Colonic mucosa (tissue), 4 donors: ENCODE measurements around the gene MYPOP. TPM values are rescaled to one million over a fixed set of nuclear protein-coding genes. Genes with fewer than 3 reads are reported as not detected.
A peak's percentile ranks its signal among the peaks of the same experiment; 100 is the strongest.

Experiments used
- DNase-seq: peaks from one replicate; pipeline ENCODE4 v3.0.0-alpha.2; 2020
- H3K27ac ChIP-seq: fragments of 200-600 bp; one replicate; pipeline ENCODE4 v1.8.0; 2021
- H3K27me3 ChIP-seq: fragments of 200-600 bp; one replicate; pipeline ENCODE4 v1.8.0; 2021
- H3K36me3 ChIP-seq: fragments of 200-600 bp; one replicate; pipeline ENCODE4 v1.8.0; 2021
- H3K4me1 ChIP-seq: fragments of 200-600 bp; one replicate; pipeline ENCODE4 v1.8.0; 2021; ENCODE audit warnings: mild to moderate bottlenecking
- H3K4me3 ChIP-seq: fragments of 200-600 bp; one replicate; pipeline ENCODE4 v1.8.0; 2021
- H3K9ac ChIP-seq, 2 donors: one replicate each; pipeline ENCODE4 v1.7.0; 2013; ENCODE audit warnings: control low read depth in 2 of 2, low read depth in 2 of 2, low read length in 2 of 2
- H3K9me3 ChIP-seq: fragments of 200-600 bp; one replicate; pipeline ENCODE4 v1.8.0; 2021
- intact Hi-C: fragments of 100-400 bp; cut with DNase I; formaldehyde crosslinking; loops from one replicate; pipeline ENCODE4 v1.14.1; 2022
- total RNA-seq, 2 donors: library from RNA; stranded (reverse); fragmentation: NEBNext Ultra II Directional in 1 of 2; extraction: Animal tissue kit (Norgen Biotek cat#: 25700) in 1 of 2; gene quantifications; one replicate each; pipeline ENCODE4 v1.2.1, GENCODE V29; 2021
- TF ChIP-seq, protein P1 (sequence below): fragments of 200-600 bp; IDR thresholded peaks from one replicate; pipeline ENCODE4 v1.8.0; 2022; ENCODE audit warnings: antibody characterized with exemption, mild to moderate bottlenecking
- donor health status: healthy.
- donor health status: DM: no; HTN: no; CAD: no.
- donor health status: DM: no; HTN: no; CAD: no.

The MYPOP gene
- total RNA-seq, 2 donors from 2014 or later: 8.9 to 9.0 TPM

DNA sequence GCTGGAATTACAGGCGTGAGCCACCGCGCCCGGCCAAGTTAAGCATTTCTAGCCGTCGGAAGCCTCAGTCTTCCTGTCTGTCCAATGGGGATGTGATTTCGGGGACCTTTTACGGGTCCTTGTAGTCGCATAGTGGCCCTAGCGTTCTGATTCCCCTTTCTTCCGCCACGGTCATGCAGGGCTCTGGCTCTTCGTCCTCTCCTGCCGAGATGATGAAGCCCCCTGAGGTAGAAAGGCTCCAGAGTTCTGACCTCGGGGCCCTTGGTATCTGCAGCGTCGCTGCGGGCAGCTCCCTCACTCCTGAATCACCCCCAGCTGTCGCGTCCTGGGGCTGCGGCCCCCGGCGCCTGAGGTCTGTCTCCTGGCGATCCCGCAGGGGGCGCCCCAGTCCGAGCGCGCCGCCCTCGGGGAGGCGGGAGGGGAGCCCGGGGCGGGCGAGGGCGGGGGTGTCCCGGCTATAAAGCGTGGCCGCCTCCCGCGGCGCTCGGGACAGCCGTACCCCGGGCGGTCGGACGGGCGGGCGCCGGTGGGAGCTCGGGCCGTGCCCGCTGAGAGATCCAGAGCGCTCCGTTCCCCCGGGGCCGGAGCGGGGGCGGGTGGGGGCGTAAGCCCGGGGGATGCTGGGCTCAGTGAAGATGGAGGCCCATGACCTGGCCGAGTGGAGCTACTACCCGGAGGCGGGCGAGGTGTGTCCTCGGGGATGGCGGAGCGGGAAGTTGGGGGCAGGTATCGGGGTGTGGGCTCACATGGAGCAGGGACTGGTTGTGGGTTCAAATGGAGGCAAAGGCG lies 38.4 kb downstream of the MYPOP start, which contains the start of gene FOXA3:
TSS of gene FOXA3 (plus strand) at position 487 of the 789 bp plus-strand sequence. CDS start at position 618, 131 bp downstream.
- Histone ChIP-seq H3K4me3 (peak within 1 kb of the TSS; percentile 77), H3K27ac (peak within 1 kb of the TSS; percentile 61), H3K9me3 (no peaks in the 10 kb centered on the region), H3K27me3 (no peaks in the 10 kb centered on the region), H3K4me1 (peaks cover 6% of the 10 kb centered on the region), H3K9ac (peak within 1 kb of the TSS; percentile 64 to 96), H3K36me3 (no peaks in the 10 kb centered on the region)
- intact Hi-C loops: loop anchor here (1.0 kb wide), 1 partner anchor 19 kb away; no protein-coding TSS in a partner anchor
- TF ChIP-seq, protein P1, sequence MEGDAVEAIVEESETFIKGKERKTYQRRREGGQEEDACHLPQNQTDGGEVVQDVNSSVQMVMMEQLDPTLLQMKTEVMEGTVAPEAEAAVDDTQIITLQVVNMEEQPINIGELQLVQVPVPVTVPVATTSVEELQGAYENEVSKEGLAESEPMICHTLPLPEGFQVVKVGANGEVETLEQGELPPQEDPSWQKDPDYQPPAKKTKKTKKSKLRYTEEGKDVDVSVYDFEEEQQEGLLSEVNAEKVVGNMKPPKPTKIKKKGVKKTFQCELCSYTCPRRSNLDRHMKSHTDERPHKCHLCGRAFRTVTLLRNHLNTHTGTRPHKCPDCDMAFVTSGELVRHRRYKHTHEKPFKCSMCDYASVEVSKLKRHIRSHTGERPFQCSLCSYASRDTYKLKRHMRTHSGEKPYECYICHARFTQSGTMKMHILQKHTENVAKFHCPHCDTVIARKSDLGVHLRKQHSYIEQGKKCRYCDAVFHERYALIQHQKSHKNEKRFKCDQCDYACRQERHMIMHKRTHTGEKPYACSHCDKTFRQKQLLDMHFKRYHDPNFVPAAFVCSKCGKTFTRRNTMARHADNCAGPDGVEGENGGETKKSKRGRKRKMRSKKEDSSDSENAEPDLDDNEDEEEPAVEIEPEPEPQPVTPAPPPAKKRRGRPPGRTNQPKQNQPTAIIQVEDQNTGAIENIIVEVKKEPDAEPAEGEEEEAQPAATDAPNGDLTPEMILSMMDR: peak; percentile 76
- peak; percentile 80 for DNase-seq

DNA sequence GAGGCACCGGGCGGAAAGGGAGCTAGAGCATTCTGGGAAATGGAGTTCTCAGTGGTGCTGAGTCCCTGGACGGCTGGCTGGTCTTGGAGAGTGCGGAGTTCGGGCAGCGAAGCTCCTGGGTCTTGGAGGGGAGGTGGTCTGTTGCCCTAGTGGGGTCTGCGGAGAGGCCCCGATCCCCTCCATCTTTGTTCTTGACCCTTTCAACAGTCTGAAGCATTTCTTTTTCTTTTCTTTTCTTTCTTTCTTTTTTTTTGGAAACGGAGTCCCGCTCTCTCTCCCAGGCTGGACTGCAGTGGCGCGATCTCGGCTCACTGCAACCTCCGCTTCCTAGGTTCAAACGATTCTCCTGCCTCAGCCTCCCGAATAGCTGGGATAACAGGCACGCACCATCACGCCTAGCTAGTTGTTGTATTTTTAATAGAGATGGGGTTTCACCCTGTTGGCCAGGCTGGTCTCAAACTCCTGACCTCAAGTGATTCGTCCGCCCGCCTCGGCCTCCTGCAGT lies 39.0 kb downstream of the MYPOP start:
- H3K27ac ChIP-seq: peak overlapping the region; percentile 55
- H3K9me3 ChIP-seq: no peaks in the 10 kb centered on the region
- H3K4me3 ChIP-seq: peak overlapping the region; percentile 77
- peak overlapping the region in 1 of 2 donors; percentile 96 for H3K9ac ChIP-seq
- no peak for DNase-seq
- TF ChIP-seq, protein P1: no peak
- peaks cover 6% of the 10 kb centered on the region for H3K4me1 ChIP-seq
- intact Hi-C loops: loop anchor here (1.0 kb wide), 1 partner anchor 20 kb away; no protein-coding TSS in a partner anchor
- H3K36me3 ChIP-seq: no peaks in the 10 kb centered on the region
- H3K27me3 ChIP-seq: no peaks in the 10 kb centered on the region

DNA sequence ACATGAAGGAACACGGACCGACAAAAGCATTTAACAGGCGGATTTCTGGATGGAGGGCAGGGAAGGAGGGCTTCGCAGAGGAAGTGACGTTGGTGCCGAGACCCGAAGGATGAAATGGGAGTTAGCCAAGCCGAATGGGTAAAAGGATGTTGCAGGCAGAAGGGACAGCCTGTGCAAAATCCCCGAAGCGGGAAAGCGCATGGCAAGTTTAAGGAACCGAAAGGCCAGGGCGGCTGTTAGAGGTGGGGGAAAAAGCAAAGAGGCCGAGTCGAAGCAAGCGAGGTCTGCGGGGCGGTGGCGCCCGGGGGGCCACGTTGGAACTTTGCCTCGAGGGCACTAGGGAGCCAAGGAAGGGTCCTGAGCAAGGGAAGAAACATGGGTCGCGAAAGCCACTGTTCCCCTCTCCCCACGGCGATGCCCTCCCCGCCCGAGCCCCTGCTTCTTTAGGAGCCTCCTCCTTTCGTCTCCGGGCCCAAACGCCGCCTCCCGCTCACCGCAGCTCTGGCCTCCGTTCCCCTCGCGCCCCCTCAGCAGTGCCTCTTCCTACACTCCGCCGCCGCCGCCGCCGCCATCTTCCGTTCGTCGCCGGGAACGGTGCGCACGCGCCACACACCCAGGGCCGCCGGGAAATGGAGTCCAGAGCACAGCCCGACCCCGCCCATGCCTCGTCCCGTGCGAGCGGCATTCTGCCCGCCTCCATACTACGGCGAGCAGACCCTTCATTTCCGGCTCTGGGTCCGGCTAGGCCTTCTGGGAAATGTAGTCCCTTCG lies 39.7 kb downstream of the MYPOP start, which contains the start of gene SYMPK:
TSS of gene SYMPK (minus strand) at position 584 of the 771 bp plus-strand sequence. CDS start 8,652 bp downstream, outside the sequence.
- H3K4me1 ChIP-seq: peaks cover 6% of the 10 kb centered on the region
- H3K36me3 ChIP-seq: no peaks in the 10 kb centered on the region
- TF ChIP-seq, protein P1: no peak
- H3K27ac ChIP-seq: peak within 1 kb of the TSS; percentile 89
- intact Hi-C loops: loop anchor here (1.0 kb wide), 1 partner anchor 21 kb away; no protein-coding TSS in a partner anchor
- H3K4me3 ChIP-seq: peak within 1 kb of the TSS; percentile 77
- DNase-seq: peak; percentile 98
- no peaks in the 10 kb centered on the region for H3K9me3 ChIP-seq
- H3K9ac ChIP-seq: peak within 1 kb of the TSS; percentile 91 to 96
- H3K27me3 ChIP-seq: no peaks in the 10 kb centered on the region

DNA sequence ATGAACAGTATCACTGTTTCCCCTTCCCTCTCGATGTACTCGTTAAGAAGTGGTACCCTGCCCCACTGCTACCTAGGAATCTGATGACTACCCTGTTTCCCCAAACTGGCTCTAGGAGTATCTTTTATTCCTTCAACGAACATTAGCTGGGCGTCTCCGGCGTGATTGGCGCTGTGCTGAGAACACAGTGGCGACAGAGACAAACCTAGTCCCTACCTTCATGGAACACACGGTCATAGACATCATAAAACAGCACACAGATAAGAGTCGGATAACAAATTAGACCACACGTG lies 40.2 kb downstream of the MYPOP start:
- peak overlapping the region; percentile 77 for H3K4me3 ChIP-seq
- TF ChIP-seq, protein P1: no peak
- intact Hi-C loops: no loop called here
- no peaks in the 10 kb centered on the region for H3K9me3 ChIP-seq
- H3K36me3 ChIP-seq: no peaks in the 10 kb centered on the region
- H3K27me3 ChIP-seq: no peaks in the 10 kb centered on the region
- no peak for DNase-seq
- H3K9ac ChIP-seq: peak overlapping the region in 1 of 2 donors; percentile 96
- peaks cover 6% of the 10 kb centered on the region for H3K4me1 ChIP-seq
- peak overlapping the region; percentile 89 for H3K27ac ChIP-seq
